RPMI8226 (cell line): ENCODE measurements around the gene VAT1L.

Experiments
- DNase-seq: peaks from one replicate; pipeline ENCODE4 v3.0.0-alpha.2; 2015

VAT1L gene

DNA sequence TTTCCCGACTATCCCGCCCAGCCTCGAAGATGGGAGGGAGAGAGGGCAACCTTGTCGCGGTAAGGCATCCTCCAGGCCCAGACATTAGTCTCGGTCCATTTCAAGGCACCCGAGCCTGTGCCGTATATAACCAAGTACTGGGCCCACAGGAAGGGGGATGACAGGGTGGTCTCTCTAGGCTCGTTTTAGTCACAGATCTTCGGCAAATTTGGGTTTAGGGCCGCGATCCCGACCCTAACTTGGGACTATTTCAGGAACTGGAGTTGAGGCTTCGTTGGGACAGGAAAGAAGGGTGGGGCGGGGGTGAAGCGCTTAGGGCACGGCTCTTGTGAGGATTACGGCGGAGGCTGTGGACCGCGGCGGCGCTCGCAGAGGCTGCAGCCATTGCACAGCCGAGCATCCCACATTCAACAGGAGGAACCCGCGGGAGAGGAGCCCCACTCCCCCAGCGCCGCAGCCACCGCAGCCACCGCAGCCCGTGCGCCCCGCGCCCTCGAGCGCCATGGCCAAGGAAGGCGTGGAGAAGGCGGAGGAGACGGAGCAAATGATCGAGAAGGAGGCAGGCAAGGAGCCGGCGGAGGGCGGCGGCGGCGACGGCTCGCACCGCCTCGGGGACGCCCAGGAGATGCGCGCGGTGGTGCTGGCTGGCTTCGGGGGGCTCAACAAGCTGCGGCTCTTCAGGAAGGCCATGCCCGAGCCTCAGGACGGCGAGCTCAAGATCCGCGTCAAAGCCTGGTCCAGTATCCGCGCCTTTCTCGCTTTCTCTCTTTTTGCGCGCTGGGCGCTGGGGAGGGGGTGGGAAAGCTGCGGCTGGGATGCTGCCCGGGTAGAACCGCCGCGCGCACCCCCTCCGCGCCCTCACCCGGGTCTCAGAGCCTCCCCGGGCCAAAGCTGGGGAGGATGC, at the start of gene VAT1L:
Gene VAT1L (plus strand): TSS at position 384 of the 904 bp plus-strand sequence. CDS start 119 bp downstream, at position 503.
- DNase-seq: no peak

GRCh38 chr16:77738706-77739558, 49.4 kb upstream of the VAT1L start:
- DNase-seq: no peak

DNA sequence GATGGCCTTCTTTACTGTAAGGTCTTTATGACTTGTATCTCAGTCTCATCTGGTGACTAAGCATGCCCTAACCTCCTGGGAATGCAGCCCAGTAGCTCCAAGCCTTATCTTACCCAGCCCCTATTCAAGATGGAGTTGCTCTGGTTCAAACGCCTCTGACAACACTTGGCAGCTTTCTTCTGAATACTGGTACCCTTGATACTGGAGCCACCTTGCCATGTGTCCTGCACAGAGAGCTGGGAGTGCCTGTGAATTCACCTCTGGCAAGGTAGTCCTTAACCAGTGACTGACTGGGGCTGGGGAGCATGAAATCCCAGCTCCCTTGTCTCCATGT, 48.8 kb upstream of the VAT1L start:
- DNase-seq: no peak

- DNase-seq: no peak
Observed at GRCh38 chr16:77744141-77744540, 44.2 kb upstream of the VAT1L start.

DNA sequence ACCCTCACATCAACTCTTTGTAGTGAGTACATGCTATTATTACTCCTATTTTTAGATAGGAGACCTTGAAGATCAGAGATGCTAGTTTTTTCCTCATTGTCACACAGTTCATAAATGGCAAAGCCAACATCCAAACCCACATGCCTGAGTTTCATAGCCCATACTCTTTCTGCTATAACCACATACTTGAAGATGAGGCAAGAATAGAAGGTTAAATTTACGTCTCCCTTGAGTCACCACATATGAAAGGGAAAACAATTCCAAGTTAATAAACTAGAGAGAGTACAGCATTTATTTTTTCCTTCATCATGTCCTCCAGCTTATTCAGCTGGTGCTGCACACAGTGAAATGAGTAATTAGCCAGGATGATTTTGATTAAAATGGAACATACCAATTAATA, 42.4 kb upstream of the VAT1L start:
- DNase-seq: no peak

DNA sequence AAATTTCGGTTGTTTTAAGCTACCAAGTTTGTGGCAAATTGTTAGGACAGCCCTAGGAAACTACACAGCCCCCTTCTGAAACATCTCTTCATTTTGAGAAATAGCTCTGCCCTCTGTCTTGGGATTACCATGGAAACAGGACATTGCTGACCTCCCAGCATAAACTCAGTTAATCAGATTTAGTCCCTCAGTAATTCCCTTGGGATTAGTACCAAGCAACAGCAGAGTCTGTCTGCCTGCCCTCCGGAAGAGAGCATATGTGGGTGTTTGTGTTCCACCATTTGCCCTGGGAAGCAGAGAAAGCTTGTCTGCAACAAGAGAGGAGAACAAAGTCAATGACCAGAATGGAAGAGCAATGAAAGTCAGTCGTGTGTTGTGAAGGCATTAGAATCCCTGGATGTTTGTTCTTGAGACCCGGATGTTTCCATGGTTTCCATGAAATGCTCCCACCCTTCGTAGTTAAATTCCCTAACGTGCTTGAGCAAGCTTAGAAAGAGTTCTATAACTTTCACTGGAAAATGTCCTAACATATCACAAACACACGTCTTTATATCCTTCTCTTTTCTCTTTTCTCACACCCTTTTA, 39.9 kb upstream of the VAT1L start:
- DNase-seq: no peak

DNA sequence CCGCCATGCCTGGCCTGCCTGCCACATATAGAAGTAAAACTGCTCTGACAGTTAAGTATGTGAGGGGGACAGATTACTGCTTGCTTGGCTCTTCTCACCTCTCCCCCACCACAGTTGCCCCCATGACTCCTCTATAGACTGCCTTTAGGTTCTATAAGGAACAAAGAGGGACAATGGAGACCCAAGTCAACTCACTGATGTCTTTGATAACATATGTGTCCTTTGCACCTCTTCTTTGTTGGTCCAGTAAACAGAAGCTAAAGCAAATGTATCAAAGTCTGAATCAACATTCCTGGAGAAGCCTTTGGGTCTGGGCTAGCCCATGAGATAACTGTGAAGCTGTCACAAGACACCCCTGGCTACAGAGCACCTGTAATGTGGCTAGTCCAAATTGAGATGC, 38.9 kb upstream of the VAT1L start:
- no peak for DNase-seq

DNA sequence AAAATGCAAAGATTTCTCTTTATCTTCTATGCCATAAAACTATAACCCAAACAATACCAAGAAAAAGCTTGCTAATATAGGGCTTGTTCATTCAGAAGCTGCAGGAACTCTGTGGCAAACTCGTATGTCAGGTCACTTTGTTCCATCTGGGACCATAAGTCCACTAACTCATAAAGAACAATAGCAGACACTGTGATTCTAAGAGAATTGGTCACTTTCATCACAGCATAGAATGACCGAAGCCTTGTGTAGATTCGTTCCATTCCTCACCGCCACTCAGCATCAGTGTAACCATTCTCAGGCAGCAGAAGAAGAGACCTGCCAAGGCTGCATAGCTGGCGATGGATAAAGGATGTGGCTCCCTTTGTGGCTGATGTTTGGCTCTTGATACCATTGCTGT, 30.3 kb upstream of the VAT1L start:
- no peak for DNase-seq

- no peak for DNase-seq
Observed at GRCh38 chr16:77758508-77758907, 29.9 kb upstream of the VAT1L start.

DNA sequence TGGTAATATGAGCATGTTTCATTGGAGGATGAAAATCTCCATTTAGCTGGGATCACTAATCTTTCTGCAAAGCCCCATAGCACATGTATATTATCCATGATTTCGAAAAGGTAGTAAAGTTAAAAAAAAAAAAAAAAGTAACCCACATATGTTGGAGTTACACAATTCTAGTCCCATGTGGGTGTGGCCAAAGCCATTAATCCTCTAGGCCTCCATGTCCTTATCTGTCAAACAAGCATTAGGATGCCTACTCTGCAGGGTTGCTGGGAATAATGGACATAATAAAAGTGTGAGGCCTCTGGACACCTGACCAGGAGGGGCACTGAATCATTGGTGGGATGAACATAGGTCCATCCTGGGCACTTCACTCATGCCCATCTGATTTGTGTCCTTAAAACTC, 29.2 kb upstream of the VAT1L start:
- DNase-seq: no peak

- DNase-seq: no peak
Observed at GRCh38 chr16:77759821-77760220, 28.5 kb upstream of the VAT1L start.

GRCh38 chr16:77760800-77761199, 27.6 kb upstream of the VAT1L start:
- DNase-seq: no peak

GRCh38 chr16:77761204-77761603, 27.2 kb upstream of the VAT1L start:
- DNase-seq: no peak

GRCh38 chr16:77762262-77762661, 26.1 kb upstream of the VAT1L start:
- no peak for DNase-seq

DNA sequence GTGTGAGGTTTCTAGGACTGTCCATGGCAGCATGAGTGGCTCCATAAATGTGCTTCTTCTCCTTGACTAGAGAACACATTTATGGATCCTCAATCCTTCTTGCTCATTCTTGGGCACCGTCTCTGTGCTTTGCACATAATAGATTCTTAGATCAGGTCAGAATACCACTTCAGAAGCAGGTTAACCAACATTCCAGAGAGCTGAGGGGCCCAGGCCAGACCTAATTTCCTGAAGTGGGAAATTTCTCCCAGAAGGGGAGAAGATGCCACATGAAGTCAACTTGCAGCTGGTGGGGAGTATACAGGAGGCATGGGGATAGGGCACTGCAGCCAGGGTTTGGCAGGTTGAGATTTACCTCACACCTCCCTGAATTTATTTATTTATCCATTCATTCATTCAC, 24.4 kb upstream of the VAT1L start:
- no peak for DNase-seq

- DNase-seq: no peak
Observed at GRCh38 chr16:77767211-77767610, 21.2 kb upstream of the VAT1L start.

GRCh38 chr16:77767826-77768225, 20.5 kb upstream of the VAT1L start:
- DNase-seq: no peak

- no peak for DNase-seq
Observed at GRCh38 chr16:77775911-77776909, 12.2 kb upstream of the VAT1L start.

DNA sequence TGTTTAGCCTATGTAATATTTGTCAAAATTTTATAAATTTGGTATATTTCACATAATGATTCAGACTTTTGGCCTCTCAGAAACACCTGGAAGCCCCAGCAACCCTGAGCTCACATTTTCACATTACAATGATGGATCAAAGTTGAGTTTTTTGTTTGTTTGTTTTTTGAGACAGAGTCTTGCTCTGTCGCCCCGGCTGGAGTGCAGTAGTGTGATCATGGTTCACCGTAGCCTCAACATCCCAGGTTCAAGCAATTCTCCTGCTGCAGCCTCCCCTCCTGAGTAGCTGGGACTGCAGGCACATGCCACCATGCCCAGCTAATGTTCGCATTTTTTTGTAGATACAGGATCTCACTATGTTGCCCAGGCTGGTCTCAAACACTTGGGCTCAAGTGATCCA, 10.6 kb upstream of the VAT1L start:
- DNase-seq: no peak

- DNase-seq: no peak
Observed at GRCh38 chr16:77780378-77780837, 8.0 kb upstream of the VAT1L start.

GRCh38 chr16:77781091-77781490, 7.3 kb upstream of the VAT1L start:
- DNase-seq: no peak

GRCh38 chr16:77782694-77783093, 5.7 kb upstream of the VAT1L start:
- no peak for DNase-seq
